ENCODE data around the gene TMEM63B.
"Not testable (repeated sequence)": the region's sequence is repeated elsewhere in the genome, so short reads cannot be mapped to it uniquely, and the experiment has no call there.

Gene TMEM63B

DNA sequence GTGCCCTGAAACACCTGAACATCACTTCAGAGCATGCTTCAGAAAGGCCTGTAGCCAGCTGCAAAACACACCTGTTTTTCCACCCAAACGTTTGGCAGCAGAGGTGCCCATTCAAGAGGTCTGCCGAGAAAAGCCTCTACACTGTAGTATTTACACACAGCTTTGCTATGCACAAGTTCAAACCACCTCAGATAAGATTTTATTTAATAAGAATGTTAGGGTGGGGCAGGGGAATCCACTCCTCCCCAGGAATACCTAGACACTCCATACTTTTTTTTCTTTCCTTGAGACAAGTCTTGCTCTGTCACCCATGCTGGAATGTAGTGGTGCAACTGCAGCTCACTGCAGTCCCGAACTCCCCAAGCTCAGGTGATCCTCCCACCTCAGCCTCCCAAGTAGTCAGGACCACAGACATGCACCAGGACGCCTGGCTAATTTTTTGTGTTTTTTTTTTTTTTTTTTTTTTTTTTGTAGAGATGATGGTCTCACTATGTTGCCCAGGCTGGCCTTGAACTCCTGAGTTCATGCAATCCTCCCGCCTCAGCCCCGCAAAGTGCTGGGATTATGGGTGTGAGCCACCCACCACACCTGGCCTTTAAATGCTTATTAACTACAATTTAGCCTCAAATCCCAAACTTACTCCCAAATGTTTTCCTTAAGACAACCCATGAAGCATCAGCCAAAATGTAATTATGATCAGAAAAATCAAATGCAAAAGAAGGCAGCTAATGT is 9.8 kb upstream of the TMEM63B start:
- no peak for DNase-seq

DNA sequence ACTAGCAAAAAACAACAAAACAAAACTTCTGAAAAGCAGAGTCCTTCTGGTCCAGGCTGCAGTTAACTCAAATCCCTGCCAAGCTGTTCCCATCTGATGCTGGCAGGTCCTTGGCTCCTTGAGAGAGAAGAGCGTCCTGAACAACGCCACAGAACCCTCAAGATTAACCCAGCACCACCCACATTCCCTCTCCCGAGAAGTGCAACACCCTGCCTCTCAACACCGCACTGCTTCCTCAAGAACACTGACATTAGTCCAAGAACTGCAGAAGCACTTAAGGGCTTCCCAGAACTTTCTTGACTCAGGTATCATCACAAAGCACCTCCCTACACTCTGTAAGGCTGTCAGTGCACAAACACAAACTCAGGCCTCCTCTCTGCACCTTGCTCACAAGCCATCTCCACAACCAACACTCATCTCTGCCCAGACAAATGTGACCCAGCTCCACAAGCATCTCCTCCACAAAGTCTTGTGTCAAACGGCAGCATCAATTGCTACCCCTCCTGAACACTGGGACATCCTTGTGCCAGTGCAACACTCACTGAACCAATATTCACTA is 7.6 kb upstream of the TMEM63B start:
- no peak for DNase-seq

DNA sequence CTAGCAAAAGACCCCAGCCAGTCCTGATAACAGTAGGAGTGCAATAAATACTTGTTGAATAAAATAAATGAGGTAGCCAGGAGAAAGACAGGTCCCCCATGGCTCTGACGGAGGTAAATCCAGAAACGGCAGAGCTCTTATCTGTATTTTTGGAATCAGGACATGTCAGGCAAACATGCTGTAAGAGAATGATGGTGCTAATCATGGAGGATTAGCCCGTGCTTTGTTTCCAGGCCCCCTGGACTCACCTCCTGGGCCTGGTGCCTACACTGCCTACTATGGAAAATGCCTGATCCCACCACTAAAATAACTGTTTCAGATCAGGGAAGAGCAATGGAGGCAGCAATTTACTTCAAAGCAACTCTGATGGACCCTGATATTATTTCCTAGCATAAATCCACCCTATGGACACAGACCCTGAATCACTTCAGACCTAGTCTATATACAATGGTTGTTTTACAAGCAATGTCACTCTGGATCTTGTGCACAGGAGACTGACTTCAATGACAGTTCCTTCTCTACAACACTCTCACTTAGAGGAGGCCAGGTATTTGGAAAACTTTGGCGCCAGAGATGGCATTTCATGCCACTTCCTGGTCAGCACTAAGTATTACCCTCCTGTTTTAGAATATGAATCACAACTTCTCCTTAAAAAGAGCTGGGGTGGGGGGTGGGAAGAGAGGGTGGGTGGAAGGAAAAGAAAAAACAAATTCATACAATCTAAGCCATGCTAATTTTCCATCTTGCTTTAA is 6.5 kb upstream of the TMEM63B start:
- no peak for DNase-seq

DNA sequence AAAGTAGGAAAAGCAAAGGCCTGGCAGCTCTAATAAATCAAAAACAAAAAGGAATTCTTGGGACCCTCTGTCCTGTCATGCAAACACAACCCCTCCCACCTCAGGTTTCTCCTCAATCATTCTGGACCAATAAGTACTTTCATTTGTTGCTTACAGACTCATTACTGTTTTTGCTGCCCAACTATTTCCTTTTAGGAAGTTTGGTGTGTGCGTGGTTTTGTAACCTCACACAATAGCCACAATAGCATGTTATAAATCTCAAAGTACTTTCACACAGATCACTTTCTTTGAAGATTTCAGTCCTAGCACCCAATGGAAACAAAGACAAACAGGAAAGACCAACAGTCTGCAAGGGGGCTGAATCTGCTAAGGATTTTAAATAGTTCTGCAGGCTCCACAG is 4.6 kb upstream of the TMEM63B start:
- DNase-seq = peak; percentile 28

DNA sequence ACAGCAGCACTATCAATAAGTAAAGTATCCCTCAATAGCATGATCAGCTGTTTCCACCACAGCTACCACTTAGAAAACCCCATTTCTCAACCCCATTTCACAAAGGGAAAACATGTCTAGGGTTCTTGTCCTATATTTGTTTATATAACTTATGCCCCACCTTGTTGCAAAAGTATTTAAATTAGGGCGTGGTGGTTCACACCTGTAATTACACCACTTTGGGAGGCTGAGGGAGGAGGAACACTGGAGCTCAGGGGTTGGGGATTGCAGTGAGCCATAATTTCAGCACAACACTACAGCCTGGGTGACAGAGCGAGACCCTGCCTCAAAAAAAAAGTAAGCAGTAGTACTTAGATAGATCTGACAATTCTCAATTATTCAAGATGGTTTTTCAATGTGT is 3.8 kb upstream of the TMEM63B start:
- no peak for DNase-seq

DNA sequence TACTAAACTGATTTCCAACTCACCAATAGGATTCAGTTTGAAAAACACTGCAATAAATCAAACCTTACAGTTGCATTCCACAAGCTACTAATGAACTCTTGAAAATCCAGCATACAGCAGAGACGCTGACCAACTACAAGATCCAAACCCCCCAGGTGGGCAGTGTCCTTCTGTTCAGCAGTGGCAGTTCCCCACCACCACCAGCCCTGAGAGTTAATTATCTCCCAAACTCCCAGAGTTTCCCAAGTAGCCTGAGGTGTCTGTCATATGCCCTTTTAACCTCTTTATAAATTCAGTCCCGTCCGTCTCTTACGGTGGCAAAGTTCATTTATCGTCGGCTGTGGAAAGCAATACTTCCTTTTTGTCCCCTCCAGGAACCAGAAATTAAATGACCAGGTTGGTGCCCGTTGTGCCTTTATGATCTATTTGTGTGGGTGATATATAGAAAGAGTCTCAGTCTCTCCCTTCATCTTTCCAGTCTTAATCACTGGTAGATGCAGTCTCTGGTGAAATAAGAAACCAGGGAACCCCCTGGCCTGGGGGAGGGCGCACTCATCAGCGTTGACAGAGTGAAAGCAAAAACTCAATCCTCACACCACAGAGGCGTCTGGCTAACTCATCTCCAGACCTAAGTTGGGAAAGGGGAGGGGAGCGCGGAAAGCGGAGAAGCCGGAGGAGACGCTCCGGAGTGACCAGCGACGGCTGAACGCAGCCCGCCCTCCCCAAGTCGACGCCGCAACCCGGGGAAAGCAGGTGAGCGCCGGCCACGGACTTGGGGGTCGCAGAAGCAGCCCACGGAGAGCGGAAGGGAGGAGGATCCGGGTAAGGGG is 819 bp upstream of the TMEM63B start:
- peak; percentile 95 for DNase-seq

DNA sequence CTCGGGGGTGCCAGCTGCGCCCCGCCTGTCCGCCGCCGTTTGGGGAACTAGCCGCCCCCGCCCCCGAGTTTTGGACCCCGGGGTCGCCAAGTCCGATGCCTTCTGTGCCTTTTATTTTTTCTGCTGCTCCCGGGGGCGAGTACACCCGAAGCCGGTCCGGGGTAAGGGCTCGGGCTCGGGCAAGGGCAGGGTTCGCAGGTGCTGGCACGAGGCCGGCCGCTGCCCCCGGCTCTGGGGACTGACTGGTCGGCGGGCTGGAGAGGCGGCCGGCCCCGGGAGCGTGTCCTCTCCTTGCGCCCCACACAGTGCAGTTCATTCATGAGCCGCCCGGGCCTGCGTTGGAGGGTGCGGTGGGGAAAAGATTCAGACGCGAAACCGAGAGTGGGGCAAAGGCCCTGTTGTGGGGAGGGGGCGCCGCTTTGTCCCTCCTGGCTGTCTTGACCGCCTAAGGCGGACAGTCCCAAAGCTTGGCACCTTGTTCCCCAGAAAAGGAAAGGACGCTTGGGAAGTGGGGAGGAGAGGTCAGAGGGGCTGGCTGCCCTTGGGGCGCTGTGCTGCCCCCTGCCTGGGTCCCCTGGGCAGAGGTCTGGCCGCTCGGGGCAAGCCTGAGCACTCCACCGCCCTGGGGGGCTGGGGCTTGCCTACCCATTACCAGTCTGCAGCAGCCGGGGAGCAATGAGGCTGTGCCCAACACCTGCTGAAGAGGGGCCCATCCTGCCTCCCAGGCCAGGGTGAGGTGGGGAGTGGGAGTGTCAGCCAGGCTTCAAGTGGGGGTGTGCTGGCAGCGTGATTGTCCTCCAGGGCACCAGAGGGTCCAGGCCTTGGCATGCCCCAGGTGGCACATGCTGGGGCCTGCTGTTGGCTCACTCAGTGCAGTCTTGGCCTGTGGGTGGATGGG is 915 bp downstream of the TMEM63B start:
- peak; percentile 40 for DNase-seq

DNA sequence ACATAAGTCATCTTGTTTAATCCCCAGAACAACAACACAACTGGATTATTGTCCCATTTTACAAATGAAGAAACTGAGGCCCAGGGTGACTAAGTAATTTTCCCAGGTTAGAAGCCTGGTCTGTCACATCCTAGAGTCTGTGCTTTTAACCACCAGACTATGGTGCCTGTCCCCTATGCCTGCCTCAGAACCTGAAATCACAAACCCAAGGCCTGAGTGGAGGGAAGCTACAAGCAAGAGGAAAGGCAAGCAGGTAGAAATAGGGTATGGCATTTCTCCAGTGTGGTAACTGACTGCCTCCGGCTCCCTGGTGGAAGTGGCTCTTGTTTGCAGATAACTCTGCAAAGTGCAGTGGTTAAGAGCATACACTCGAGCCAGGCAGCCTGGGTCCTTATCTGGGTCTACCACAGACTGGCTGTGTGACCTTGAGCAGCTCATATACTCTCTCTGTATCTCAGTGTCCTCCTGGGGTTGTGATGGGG is 2.5 kb downstream of the TMEM63B start:
- DNase-seq = no peak

DNA sequence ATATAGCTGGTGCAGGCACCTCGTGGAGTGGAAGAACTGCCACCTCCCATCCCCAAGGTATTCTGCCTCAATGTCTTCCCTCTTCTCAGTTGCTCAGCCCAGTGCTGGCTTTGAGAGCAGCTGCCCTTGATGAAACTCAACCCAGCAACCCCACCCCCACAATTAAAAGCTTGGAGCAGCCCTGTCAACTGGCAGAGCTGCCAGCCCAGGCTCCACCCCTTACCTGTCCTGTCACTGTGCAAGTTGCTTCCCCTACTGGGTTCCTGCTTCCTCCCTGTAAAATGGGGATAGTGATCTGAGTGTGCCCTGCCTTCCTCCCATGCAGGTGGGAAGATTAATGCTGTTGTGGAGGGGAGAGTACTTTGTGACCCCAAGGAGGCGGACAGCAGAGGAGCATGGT is 4.5 kb downstream of the TMEM63B start:
- DNase-seq = no peak

DNA sequence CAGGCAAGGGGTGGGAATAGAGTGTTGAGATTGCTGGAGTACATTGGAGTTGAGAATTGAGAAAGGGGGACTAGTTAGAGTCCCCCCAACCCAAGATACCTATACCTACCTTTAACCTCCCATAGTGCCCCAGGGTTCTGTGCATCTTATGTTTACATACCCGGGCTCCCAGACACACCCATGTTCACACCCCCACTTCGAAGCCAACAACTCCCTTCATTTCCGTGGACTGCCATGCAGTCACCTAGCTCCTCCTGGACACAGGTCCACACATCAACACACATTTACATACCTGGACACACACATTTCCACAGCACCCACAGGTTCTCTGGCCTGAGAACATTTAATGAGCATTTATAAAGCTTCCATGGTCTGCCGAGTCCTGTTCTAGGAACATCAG is 5.1 kb downstream of the TMEM63B start:
- DNase-seq = no peak

DNA sequence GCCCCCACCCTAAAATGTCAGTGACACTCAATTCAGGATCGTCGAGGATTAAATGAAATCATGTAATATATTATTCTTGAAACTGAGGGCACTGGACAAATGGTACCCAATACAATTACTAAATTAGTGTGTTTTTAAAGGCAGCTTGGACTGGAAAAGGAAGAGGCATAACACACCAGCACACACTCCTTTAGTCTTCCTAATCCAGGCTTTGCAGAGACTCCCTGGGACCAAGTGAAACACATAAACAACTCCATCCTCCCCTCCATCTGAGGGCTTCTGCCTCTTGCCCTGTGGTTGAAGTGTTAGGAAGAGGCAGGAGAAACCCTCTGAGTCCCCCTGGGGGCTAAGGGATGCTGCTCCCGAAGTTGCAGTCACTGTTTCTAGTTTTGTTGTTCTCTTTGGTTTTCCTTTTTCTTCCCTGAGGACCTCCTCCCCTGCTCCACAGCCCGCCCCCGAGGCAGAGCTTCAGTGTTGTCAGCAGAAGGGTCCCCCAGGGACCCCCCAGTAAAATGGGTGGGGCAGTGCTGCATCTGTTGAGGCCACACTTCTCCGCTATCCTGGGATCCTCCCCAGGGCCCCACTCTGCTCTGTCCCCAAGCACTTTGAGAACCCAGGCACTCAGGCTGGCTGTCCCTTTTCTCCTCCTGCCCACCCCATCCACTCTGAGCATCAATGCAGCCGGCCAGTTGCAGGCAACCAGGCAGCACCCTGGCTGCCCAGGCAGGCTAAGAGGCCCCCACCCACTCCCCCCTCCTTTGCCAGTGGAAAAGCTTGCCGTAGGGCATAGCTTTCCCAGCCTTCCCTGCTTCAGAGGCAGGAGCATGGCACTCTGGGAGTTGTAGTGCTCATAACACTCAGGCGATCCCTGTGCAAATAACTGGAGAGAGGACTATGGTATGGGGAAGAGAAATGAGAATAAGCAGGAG is 5.9 kb downstream of the TMEM63B start:
- DNase-seq = no peak

DNA sequence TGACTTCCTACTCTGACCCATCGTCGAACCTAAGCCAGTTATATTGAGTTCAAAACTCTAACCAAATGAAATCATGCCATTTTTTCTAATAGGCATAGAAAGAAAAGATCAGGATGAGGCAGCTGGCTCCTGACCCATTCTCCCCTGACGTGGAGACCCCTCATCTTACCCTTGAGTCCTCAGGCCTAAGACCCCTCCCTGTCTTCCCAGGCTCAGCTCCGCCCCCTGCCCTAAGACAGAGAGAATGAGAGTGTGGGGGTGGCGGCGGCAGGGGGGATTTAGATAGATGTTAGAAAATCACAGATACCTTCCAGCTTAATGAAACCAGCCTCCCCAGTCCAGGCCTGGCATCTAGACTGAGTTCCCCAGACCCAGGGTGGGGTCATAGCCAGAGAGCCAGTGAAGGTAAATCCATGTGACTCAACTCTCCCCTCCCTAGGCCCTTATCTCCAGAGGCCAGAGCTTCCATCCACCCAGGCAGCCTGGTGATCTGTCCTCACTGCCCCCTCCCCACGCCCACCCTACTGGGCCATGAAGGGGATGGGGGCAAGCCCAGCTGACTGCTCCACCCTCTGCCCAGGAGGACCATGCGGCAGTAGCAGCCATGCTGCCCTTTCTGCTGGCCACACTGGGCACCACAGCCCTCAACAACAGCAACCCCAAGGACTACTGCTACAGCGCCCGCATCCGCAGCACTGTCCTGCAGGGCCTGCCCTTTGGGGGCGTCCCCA is 6.8 kb downstream of the TMEM63B start:
- no peak for DNase-seq

DNA sequence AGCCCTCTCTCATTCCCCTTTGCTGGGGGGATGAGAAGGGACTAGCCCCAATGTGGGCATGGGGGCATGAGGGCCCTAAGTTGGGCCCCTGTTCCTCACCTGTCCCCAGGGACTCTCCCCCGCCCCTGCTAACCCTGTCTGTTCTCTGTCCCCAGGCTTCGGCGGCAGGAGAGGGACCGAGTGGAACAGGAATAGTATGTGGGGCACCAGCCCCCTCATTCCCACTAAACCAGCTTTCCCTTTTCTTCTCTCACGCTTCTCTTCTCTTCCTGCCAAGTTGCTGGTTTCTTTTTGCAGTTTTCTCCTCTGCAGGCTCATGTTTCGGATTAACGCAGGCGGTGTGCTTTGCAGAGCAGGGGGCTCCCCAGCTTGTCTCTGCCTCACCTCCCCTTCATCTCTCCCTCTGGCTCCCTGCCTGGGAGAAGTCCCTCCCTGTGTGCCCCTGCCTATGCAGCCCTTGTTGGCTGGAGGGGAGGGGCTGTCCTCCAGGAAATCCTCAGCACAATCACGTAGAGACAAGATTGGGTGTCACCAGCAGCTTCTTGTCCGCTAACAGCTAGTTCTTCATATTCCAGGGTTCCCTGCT is 7.9 kb downstream of the TMEM63B start:
- no peak for DNase-seq

DNA sequence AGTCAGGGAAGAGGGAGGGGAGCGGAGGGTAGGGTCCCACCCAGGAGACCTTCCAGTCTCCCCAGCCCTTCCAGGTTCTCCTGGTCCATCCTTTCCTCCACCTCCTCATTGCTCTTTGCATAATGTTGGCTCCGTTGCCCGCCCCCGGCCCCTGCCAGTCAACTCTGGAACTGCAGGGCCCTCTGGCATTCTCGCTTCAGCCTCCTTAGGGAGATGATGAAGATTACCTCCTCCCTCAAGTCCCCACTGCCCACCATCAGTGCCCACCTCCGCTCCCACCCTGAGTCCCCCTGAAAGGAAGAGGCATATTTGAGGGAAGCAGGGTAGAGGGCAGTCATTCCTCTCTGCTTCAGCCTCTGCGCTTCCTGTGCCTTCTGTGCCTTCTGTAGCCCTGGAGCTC is 8.5 kb downstream of the TMEM63B start:
- no peak for DNase-seq

DNA sequence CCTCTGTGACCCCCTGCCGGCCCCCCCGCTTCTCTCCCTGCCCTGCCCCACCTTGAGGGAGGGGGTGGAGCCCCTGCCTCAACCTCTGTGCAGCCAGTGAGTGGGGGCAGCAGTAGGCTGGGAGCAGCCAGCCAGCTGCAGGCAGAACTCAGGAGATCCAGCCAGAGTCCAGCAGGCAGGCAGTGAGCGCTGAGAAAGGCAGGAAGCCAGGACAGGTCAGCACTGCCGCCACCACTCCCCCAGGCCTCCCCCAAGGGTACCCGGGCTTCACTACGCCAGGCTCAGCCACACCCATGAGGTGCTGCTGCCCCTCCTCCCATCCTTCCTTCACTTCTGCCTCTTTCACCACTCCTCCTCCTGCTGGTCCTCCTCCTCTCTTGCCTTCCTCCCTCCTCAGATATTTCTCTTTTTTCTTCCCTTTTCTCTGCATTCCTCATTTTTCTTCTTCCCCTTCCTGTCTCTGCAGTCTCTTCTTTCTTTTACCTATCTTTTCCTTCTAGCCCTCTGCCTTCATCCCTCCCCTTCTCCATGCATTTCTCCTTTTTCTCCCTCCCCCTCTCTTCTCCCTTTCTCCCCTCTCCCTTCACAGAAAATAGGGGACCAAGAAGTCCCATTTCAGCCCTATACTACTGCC is 11.5 kb downstream of the TMEM63B start:
- DNase-seq = no peak

DNA sequence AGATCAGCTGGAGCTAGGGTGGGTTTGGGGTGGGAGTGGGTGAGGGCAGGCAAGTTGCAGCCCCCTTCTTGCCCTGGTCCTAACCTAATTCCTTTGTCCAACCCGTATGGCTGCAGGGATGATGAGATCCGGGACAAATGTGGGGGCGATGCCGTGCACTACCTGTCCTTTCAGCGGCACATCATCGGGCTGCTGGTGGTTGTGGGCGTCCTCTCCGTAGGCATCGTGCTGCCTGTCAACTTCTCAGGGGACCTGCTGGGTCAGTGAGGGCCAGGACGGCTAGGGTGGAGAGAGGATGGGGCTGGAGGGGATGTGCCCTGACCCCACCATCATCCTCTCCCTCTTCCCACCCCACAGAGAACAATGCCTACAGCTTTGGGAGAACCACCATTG is 12.0 kb downstream of the TMEM63B start:
- no peak for DNase-seq

DNA sequence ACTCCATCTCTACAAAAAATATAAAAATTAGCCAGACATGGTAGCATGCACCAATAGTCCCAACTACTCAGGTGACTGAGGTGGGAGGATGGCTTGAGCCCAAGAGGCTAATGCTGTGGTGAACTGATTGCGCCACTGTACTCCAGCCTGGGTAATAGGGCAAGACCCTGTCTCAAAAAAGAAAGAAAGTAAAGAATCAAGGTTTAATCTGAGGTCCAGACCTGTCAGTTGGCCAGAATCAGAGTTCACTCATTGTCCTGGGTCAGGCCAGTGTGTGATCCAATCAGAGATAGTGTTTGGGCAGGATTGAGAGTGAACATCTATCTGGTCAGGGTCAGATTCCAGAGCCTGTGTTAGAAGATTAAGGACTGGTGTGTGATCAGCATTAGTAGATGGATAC is 15.5 kb downstream of the TMEM63B start:
- no peak for DNase-seq

DNA sequence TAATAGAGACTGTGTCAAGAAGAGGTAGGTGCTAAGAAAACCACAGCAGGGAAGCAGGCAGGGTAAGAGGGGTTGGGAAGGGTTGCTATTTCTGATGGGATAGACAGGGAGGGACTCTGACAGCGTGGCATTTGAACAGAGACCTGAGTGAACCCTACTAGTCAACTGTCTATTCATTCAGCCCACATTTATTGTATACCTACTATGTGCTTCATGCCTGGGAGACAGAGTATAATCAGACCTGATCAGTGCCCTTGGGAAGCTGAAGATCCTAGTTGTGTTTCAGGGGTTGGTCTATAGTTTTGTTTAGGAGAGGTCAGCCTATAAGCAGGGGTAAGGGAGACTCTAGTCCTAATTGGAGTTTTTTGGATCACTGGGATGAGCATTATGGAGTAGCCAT is 16.4 kb downstream of the TMEM63B start:
- no peak for DNase-seq

DNA sequence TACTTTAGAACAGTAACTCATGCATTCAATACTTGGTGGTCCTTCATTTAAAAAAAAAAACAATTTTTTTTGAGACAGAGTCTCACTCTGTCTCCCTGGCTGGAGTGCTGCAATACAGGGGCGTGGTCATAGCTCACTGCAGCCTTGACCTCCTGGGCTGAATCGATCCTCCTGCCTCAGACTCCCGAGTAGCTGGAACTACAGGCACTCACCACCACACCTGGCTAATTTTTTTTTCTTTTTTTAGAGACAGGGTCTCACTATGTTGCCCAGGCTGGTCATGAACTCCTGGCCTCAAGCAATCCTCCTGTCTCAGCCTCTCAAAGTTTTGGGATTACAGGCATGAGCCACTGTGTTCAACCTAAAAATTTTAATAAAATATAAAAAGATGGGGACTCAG is 17.2 kb downstream of the TMEM63B start:
- DNase-seq = not testable (repeated sequence)

All from suppressor macrophage treated with lipopolysaccharide for 4 hours (primary cell).